H9 (cell line): Measurements from ENCODE around the gene OCIAD1. TPM values are rescaled to one million over a fixed set of nuclear protein-coding genes. Genes with fewer than 3 reads are reported as not detected.

Source experiments
- DNase-seq: peaks from one replicate; pipeline ENCODE4 v3.0.0-alpha.2; 2017
- H2AFZ ChIP-seq: one replicate; pipeline ENCODE4 v1.6.1; 2013; ENCODE audit warnings: mild to moderate bottlenecking, low read length, control low read depth, moderate library complexity
- H2AK5ac ChIP-seq: 2 replicates; pipeline ENCODE4 v1.6.1; 2013; ENCODE audit warnings: low read length, control low read depth, mixed read lengths; ENCODE audit not compliant: insufficient read length
- H2BK120ac ChIP-seq: one replicate; pipeline ENCODE4 v1.6.1; 2013; ENCODE audit warnings: low read depth, mild to moderate bottlenecking, low read length, control low read depth, inconsistent platforms; ENCODE audit not compliant: poor library complexity, severe bottlenecking
- H2BK12ac ChIP-seq: 2 replicates; pipeline ENCODE4 v1.6.1; 2013; ENCODE audit warnings: low read length, control low read depth, mixed read lengths, low read depth; ENCODE audit not compliant: insufficient read length
- H2BK15ac ChIP-seq: 2 replicates; pipeline ENCODE4 v1.6.1; 2013; ENCODE audit warnings: low read depth, low read length, control low read depth
- H2BK20ac ChIP-seq: one replicate; pipeline ENCODE4 v1.6.1; 2013; ENCODE audit warnings: low read depth, mild to moderate bottlenecking, low read length, control low read depth, inconsistent platforms; ENCODE audit not compliant: poor library complexity, severe bottlenecking
- H2BK5ac ChIP-seq: 2 replicates; pipeline ENCODE4 v1.6.1; 2013; ENCODE audit warnings: low read length, control low read depth, mixed read lengths; ENCODE audit not compliant: insufficient read length
- H3K14ac ChIP-seq: 2 replicates; pipeline ENCODE4 v1.6.1; 2013; ENCODE audit warnings: low read length, control low read depth; ENCODE audit not compliant: insufficient read depth
- H3K18ac ChIP-seq: 2 replicates; pipeline ENCODE4 v1.6.1; 2013; ENCODE audit warnings: low read depth, mild to moderate bottlenecking, mixed read lengths, low read length, control low read depth; ENCODE audit not compliant: insufficient read length
- H3K23ac ChIP-seq: 2 replicates; pipeline ENCODE4 v1.6.1; 2013; ENCODE audit warnings: low read length, control low read depth, mixed read lengths, low read depth; ENCODE audit not compliant: insufficient read length
- H3K23me2 ChIP-seq: 2 replicates; pipeline ENCODE4 v1.6.1; 2013; ENCODE audit warnings: low read depth, mild to moderate bottlenecking, mixed read lengths, low read length, control low read depth; ENCODE audit not compliant: insufficient read length, poor library complexity, severe bottlenecking
- H3K27ac ChIP-seq: 2 replicates; pipeline ENCODE4 v1.5.1; 2013; ENCODE audit warnings: low read length, control low read depth, mixed read lengths, low read depth; ENCODE audit not compliant: insufficient read length
- H3K27me3 ChIP-seq: 2 replicates; pipeline ENCODE4 v1.6.1; 2013; ENCODE audit warnings: low read length, control low read depth, inconsistent platforms; ENCODE audit not compliant: insufficient read depth
- H3K4ac ChIP-seq: 2 replicates; pipeline ENCODE4 v1.6.1; 2013; ENCODE audit warnings: low read depth, mild to moderate bottlenecking, control low read depth, inconsistent platforms, low read length, moderate library complexity
- H3K4me1 ChIP-seq: 2 replicates; pipeline ENCODE4 v1.6.1; 2013; ENCODE audit warnings: low read length, control low read depth, inconsistent platforms; ENCODE audit not compliant: insufficient read depth
- H3K4me2 ChIP-seq: 2 replicates; pipeline ENCODE4 v1.6.1; 2013; ENCODE audit warnings: low read length, control low read depth, mixed read lengths; ENCODE audit not compliant: insufficient read length, insufficient read depth
- H3K56ac ChIP-seq: 2 replicates; pipeline ENCODE4 v1.6.1; 2013; ENCODE audit warnings: low read depth, mild to moderate bottlenecking, mixed read lengths, low read length, control low read depth; ENCODE audit not compliant: insufficient read length
- H3K79me1 ChIP-seq: 2 replicates; pipeline ENCODE4 v1.6.1; 2013; ENCODE audit warnings: low read depth, mild to moderate bottlenecking, moderate library complexity, low read length, control low read depth, inconsistent platforms; ENCODE audit not compliant: insufficient read depth, poor library complexity, severe bottlenecking
- H3K79me2 ChIP-seq: 2 replicates; pipeline ENCODE4 v1.6.1; 2013; ENCODE audit warnings: low read length, control low read depth, inconsistent platforms; ENCODE audit not compliant: insufficient read depth
- H3K9ac ChIP-seq: 2 replicates; pipeline ENCODE4 v1.6.1; 2013; ENCODE audit warnings: low read length, control low read depth, mixed read lengths; ENCODE audit not compliant: insufficient read length; ENCODE audit errors: extremely low read depth
- H3K9me3 ChIP-seq: one replicate; pipeline ENCODE4 v1.6.1; 2013; ENCODE audit warnings: low read depth, low read length, inconsistent platforms; ENCODE audit not compliant: control insufficient read depth
- H3T11ph ChIP-seq: one replicate; pipeline ENCODE4 v1.6.1; 2013; ENCODE audit warnings: mild to moderate bottlenecking, low read length, control low read depth, inconsistent platforms
- H4K20me1 ChIP-seq: one replicate; pipeline ENCODE4 v1.6.1; 2013; ENCODE audit not compliant: control insufficient read depth, insufficient read length, insufficient read depth
- H4K5ac ChIP-seq: 2 replicates; pipeline ENCODE4 v1.6.1; 2013; ENCODE audit warnings: low read depth, mild to moderate bottlenecking, mixed read lengths, low read length, control low read depth; ENCODE audit not compliant: insufficient read length
- H4K8ac ChIP-seq: replicated peaks from 2 replicates; pipeline ENCODE4 v1.6.1; 2013; ENCODE audit warnings: low read length, control low read depth, mixed read lengths, low read depth; ENCODE audit not compliant: insufficient read length
- H4K91ac ChIP-seq: 2 replicates; pipeline ENCODE4 v1.6.1; 2013; ENCODE audit warnings: low read depth, mild to moderate bottlenecking, moderate library complexity, mixed read lengths, low read length, control low read depth; ENCODE audit not compliant: insufficient read length
- H3K27ac Mint-ChIP-seq, 3 experiments: 2 replicates in 2 of 3; 3 replicates in 1 of 3; pipeline ENCODE4 v1.8.0; 2020 to 2021; ENCODE audit warnings: mixed read lengths in 3 of 3, mild to moderate bottlenecking in 1 of 3, moderate library complexity in 1 of 3
- H3K27me3 Mint-ChIP-seq: 2 replicates; pipeline ENCODE4 v1.8.0; 2021; ENCODE audit warnings: low read depth, mild to moderate bottlenecking, moderate library complexity, mixed read lengths
- H3K36me3 Mint-ChIP-seq, 3 experiments: 2 replicates in 2 of 3; 3 replicates in 1 of 3; pipeline ENCODE4 v1.8.0; 2020 to 2021; ENCODE audit warnings: low read depth in 3 of 3, mixed read lengths in 3 of 3; ENCODE audit not compliant: insufficient read depth in 1 of 3
- H3K4me1 Mint-ChIP-seq, 2 experiments: 2 replicates each; pipeline ENCODE4 v1.8.0; 2020; ENCODE audit warnings: mixed read lengths in 2 of 2
- H3K4me3 Mint-ChIP-seq, 2 experiments: 2 replicates in 1 of 2; 3 replicates in 1 of 2; pipeline ENCODE4 v1.8.0; 2020 to 2021; ENCODE audit warnings: mild to moderate bottlenecking in 2 of 2, mixed read lengths in 2 of 2, moderate library complexity in 1 of 2
- H3K9me3 Mint-ChIP-seq, 2 experiments: 2 replicates in 1 of 2; 3 replicates in 1 of 2; pipeline ENCODE4 v1.8.0; 2020; ENCODE audit warnings: mild to moderate bottlenecking in 2 of 2, mixed read lengths in 2 of 2, moderate library complexity in 1 of 2
- CTCF ChIP-seq: fragments of 200-600 bp; sonication (generic); conservative IDR thresholded peaks from 3 replicates; pipeline ENCODE4 v1.8.0; 2021; ENCODE audit warnings: antibody characterized with exemption, mild to moderate bottlenecking
- WGBS: extraction: QIAGEN DNeasy Blood & Tissue Kit; methylation state at CpG from one replicate; pipeline ENCODE4 v1.1.7; 2013; ENCODE audit warnings: missing lambda C conversion rate, low lambda C conversion rate, mixed read lengths; ENCODE audit not compliant: insufficient read length; ENCODE audit errors: extremely low coverage; 5-methylcytosine and 5-hydroxymethylcytosine counted together
- total RNA-seq: library from RNA; stranded (reverse); gene quantifications from 2 replicates; pipeline ENCODE4 v1.2.1, GENCODE V29; 2021

OCIAD1 gene
- total RNA-seq, 1 experiment from 2014 or later, result 169 TPM

- Histone ChIP-seq H3K14ac (no peak overlapping the region), H2AFZ (no peak overlapping the region), H3K4me1 (peaks cover 4% of the 10 kb centered on the region; the same call in 1 of the 2 replicates), H2BK12ac (no peak overlapping the region), H4K8ac (no peak overlapping the region), H3K27ac (no peak overlapping the region), H3T11ph (no peak overlapping the region), H3K9ac (no peak overlapping the region), H4K91ac (no peak overlapping the region), H4K20me1 (no peaks in the 10 kb centered on the region), H3K9me3 (no peaks in the 10 kb centered on the region), H3K4me2 (no peak overlapping the region), H3K79me2 (no peaks in the 10 kb centered on the region), H2AK5ac (no peak overlapping the region), H3K79me1 (no peaks in the 10 kb centered on the region), H3K18ac (no peak overlapping the region), H2BK15ac (no peak overlapping the region), H3K23ac (no peak overlapping the region), H2BK5ac (no peak overlapping the region), H3K23me2 (no peaks in the 10 kb centered on the region), H2BK120ac (no peak overlapping the region), H3K4ac (no peak overlapping the region), H2BK20ac (no peak overlapping the region), H3K56ac (no peak overlapping the region), H3K27me3 (no peaks in the 10 kb centered on the region), H4K5ac (no peak overlapping the region)
- Mint-ChIP-seq H3K36me3 (no peaks in the 10 kb centered on the region), H3K9me3 (no peaks in the 10 kb centered on the region), H3K27ac (no peak overlapping the region), H3K27me3 (no peaks in the 10 kb centered on the region), H3K4me1 (peaks cover 16 to 18% of the 10 kb centered on the region in 2 experiments), H3K4me3 (no peak overlapping the region)
- WGBS, result no CpG with 5 or more reads among the region's 2 CpGs
- DNase-seq, result no peak
- no peak for TF ChIP-seq CTCF
Observed at GRCh38 chr4:48798117-48798516, 32.8 kb upstream of the OCIAD1 start.
